SH-SY5Y (cell line): Measurements from ENCODE around the gene DCLRE1A.

Source experiments
- GATA2 ChIP-seq: IDR thresholded peaks from 2 replicates; pipeline ENCODE4 v1.6.1; 2011; ENCODE audit warnings: mild to moderate bottlenecking, low read depth, low read length
- GATA3 ChIP-seq: IDR thresholded peaks from 2 replicates; pipeline ENCODE4 v1.6.1; 2011; ENCODE audit warnings: low read depth, mild to moderate bottlenecking, low read length, moderate library complexity

DNA sequence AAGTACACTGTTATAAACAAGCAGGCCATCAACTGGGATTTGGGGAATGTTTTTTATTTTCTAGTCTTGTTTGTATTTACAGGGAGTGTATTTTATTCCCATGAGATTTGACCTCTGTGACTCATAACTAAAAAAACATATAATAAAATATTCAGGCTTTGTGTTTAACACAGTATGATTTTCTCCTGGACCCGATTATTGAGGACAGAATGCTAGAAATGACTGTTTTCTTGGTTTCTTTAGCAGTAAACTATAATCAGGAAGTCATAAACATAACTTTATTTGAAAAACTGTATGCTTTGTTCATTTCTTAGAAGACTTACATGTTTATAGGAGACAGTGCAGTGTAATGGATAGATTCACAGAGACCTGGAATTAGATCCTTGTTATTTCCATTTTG lies 2.7 kb upstream of the DCLRE1A start:
- TF ChIP-seq GATA3 (no peak), GATA2 (no peak)
